Stimulated activated CD4-positive, alpha-beta T cell treated with anti-CD3 and anti-CD28 coated beads, Interleukin-12 subunit alpha, Interleukin-12 subunit beta, amount 100 ng/mL, for 48 hours (primary cell): ENCODE results near the gene BTNL3.
"Not testable (repeated sequence)": the region's sequence is repeated elsewhere in the genome, so short reads cannot be mapped to it uniquely, and the experiment has no call there.

Experiments used
- DNase-seq, 3 donors: peaks; one replicate each; pipeline ENCODE4 v3.0.0-alpha.2; 2020; ENCODE audit warnings: low read depth in 2 of 3, low spot score in 1 of 3

Gene BTNL3

DNA sequence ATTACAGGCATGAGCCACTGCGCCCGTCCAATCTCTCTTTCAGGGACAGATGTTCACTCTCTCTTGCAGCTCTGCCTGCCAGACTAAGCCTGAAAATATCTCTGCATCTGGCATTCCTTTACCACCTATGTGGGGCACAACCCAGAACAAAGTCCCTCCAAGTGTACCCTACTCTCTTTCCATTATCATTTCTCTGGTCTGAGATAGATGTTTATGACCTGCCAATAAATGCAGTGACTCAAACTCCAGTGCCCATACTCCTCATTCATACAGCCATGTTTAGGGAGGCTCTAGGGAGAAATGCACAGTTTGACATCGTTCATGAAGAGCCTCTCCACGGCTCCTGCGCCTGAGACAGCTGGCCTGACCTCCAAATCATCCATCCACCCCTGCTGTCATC is at the start of gene BTNL3:
BTNL3 (plus strand) TSS at position 255 of the 400 bp plus-strand sequence. CDS start 183 bp downstream, outside the sequence.
- no peak for DNase-seq

DNA sequence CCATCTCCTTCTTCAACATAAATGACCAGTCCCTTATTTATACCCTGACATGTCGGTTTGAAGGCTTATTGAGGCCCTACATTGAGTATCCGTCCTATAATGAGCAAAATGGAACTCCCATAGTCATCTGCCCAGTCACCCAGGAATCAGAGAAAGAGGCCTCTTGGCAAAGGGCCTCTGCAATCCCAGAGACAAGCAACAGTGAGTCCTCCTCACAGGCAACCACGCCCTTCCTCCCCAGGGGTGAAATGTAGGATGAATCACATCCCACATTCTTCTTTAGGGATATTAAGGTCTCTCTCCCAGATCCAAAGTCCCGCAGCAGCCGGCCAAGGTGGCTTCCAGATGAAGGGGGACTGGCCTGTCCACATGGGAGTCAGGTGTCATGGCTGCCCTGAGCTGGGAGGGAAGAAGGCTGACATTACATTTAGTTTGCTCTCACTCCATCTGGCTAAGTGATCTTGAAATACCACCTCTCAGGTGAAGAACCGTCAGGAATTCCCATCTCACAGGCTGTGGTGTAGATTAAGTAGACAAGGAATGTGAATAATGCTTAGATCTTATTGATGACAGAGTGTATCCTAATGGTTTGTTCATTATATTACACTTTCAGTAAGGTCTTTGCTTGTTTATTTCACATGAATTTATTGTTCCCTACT is 38.2 kb upstream of the BTNL3 start:
- DNase-seq = no peak

DNA sequence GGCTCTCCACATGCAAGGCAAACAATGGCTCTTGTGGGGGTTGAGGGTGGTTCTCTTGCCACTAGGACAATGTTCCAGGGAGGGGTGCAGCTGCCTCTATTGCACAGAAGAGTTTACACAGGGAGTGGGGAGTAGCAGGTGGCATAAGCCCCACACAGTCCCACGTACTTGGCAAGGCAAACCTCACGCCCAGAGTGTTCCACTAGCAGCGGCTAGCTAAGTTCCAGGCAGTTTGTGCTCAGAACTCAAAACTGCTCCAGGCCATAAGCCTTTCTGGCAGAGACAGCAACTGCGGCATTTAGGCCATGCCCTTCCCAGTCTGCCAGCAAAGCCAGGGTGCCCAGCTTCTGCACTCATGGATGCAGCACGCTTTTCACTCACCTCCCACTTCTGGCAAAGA is 29.0 kb upstream of the BTNL3 start:
- no peak for DNase-seq

DNA sequence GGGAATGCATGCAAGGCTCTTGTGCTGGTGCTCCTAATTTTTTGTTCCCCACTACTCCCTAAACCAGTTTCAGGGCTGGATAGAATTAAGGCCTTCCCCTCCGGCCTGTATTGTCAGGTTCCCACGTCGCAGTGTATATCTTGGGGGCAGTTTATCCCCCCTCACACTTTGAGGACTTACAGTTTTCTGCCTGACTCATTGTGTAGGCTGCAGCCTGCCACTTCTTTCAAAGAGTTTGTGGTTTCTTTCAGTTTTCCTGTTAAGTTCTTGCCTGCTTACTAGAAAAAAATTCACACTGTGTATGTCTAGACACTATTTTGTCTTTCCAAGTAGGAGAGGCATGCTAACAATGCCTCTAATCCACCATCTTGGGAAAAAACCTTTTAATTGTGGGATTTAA is 28.4 kb upstream of the BTNL3 start:
- DNase-seq = no peak

DNA sequence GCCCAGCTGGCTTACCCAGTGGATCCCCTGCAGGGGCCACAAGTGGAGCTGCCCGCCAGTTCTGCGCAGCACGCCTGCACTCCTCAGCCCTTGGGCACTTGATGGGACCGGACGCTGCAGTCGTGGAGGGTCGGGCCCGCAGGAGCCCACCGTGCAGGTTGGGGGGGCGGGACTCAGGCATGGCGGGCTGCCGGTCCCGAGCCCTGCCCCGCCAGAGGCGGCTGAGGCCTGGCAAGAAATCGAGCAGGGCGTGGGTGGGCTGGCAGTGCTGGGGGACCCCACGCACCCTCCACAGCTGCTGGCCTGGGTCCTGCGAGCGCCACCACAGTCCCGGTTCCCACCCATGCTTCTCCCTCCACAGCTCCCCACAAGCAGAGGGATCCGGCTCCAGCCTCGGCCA is 19.2 kb upstream of the BTNL3 start:
- no peak for DNase-seq

DNA sequence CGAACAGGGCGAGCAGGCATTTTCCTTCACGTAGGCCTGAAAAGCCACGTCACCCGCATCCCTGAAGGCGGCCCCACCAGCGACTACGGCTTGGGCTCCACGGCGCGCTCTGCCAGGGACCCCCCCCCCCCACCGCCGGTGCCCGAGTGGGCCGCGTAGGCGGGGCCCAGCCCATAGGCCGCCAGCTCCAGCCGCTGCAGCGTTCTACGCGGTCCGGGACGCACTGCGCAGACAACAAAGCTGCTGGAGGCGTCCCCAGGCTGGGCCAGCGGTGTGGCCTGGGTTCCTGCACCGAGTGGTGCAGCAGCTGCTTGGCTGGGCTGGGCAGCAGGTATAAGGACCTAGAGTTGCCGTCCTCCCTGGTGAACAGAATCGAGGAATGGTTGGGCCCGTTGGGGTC is 18.3 kb upstream of the BTNL3 start:
- no peak for DNase-seq

GRCh38 chr5:180970875-180971274 is 17.8 kb upstream of the BTNL3 start:
- no peak for DNase-seq

DNA sequence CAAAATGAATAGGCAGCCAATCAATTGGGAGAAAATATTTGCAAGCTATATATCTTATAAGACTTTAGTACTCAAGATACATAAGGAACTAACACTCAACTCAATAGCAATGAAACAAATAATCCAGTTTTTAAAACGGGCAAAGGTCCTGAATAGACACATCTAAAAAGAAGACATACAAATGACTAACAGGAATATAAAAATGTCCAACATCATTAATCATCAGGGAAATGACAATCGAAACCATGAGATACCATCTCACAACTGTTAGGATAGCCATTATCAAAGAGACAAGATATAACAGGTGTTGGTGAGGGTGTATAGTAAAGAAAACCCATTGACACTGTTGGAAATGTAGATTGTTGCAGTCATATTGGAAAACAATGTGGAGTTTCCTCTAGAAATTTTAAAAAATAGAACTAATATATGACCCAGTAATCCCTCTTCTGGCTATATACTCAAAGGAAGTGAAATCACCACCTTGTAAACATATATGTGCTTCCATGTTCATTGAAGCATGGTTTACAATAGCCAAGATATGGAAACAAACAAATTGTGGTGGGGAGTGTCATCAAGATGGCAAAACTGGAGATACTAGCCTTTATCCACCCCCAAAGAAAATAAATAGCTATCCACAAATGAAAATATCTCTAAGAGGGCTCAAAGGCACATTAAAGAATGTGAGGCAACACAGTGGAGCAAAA is 13.9 kb upstream of the BTNL3 start:
- no peak for DNase-seq

DNA sequence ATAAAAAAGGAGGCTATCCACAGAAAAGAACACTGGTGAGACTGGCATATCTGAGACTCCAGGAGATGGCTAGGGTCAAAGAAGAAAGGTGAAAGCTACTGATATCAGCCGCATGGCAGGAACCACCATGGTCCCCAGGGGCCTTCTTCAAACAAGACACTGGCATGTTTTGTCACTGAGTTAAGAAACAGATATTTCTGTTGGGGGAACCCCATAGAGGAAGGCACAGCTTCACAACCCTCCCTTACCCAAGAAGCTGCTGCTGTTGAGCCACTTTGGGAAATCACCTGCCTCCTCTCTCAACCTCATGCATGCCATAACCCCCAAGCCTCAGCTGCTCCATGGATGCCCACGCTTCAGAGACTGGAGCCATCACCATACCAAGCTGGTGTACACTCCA is 13.3 kb upstream of the BTNL3 start:
- no peak for DNase-seq

DNA sequence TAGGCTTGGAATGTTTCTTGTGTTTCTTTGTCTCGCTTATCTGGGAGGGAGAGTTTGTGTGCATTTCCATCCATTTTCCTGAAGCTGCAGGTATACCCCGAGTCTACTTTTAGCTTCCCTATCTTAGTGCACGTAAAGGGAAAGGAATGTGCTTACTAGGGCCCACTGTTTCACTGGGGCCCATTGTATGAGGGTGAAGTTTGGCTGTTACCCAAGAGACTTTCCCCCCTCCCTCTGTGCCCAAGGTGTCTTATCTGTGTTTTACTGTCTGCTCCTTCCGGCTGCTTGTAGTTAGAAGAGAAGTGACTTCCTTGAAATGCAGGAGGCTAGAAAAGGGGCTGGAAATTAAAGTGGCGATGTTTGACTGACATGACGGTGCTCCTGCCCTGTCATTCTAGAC is 12.1 kb upstream of the BTNL3 start:
- DNase-seq = no peak

DNA sequence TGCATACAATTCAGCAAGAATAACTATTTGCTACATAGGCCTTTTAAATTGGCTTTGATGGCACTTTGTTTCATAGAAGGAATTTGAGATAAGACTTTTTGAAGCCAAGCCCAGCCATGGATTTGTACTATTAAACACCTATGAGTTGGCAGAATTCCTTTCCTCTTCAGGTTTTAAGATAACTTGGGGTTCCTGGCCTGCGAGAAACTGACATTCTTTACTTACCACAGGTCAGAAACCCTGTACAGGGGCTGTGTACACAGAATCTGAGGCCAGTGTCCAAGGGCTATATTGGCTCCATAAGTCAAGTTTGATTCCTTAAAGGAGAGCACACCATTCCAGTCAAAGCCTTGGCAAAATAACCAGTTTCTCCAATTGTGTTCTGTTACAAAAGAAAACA is 10.8 kb upstream of the BTNL3 start:
- no peak for DNase-seq

GRCh38 chr5:180982008-180982741 is 6.5 kb upstream of the BTNL3 start:
- no peak for DNase-seq

- DNase-seq = no peak
Measured at GRCh38 chr5:180988016-180988415, 630 bp upstream of the BTNL3 start.

DNA sequence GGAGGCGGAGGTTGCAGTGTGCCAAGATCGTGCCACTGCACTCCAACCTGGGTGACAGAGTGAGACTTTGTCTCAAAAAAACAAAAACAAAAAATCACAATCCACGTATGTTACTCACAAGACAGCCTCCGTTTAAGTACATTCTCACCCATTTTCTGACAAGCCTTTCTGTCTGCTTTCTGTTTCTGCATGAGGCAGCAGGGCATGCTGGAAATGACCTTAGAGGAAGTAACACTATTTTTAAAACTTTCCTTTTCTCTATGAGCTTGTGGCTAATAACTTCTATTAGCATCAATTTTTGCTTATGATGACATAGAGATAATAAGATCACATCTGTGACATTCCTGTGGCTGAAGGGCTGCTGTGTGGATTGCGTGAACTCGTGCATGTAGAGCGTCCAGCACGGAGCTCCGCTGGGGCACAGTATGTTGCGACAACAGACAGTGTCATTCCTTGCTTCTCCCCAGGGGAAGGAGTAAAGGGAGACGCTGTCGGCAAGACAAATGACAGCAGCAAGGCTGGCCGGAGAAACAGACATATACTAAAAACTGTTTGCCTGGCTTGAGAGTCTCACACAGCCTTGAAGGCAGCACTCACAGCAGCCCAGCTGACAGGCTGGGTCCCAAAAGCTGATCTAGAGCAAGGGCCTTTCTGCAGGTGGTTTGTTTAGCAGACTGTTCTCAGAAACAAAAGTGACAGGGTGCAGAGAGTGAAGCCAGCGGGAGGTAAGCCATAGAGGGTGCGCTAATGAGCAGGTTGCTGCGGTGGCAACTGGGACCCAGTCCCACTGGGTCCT is 1.6 kb downstream of the BTNL3 start:
- DNase-seq = no peak

DNA sequence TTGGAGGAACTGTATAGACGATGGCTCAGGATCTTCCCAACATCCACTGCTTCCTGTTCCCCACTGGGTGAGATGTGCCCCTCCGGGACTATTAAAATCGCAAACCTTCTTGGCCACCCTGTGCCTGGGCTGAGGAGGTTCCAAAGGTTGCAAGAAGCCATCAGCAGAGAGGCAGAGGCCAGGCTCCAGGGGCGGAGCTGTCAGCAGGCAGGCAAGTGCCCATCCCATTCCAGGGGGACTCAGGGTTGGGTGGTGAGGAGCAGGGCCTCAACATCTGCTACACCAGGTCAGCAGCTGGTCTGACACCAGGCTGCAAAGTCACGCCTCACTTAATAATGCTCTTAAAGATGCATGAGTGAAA is 2.2 kb downstream of the BTNL3 start:
- no peak for DNase-seq

DNA sequence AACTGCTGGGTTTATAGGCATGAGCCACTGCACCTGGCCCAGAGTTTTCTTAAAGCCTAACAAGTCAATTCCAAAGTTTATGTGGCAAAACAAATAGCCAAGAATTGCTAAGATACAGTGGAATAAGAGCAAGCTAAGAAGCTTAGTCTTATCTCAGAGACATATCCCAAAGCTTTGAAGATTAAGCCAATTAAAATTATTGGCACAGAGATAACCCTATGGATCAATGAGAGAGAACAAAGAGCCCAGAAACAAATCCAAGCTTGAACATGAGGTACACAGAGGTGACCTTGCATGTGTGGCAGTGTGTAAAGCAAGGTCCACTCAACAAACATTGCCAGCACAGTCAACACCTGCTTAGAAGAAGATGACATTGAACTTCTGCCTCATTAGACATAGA is 13.3 kb downstream of the BTNL3 start:
- DNase-seq = no peak

GRCh38 chr5:181005791-181006190 is 17.1 kb downstream of the BTNL3 start:
- no peak for DNase-seq

DNA sequence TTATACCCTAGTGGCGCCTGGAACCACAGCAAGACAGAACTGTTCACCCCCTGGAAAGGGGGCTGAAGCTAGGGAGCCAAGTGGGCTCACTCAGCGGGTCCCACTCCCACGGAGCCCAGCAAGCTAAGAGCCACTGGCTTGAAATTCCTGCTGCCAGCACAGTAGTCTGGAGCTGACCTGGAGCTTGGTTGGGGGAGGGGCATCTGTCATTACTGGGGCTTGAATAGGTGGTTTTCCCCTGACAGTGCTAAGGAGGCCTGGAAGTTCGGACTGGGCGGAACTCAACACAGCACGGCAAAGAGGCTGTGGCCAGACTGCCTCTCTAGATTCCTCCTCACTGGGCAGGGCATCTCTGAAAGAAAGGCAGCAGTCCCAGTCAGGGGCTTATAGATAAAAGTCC is 19.5 kb downstream of the BTNL3 start:
- DNase-seq = no peak

DNA sequence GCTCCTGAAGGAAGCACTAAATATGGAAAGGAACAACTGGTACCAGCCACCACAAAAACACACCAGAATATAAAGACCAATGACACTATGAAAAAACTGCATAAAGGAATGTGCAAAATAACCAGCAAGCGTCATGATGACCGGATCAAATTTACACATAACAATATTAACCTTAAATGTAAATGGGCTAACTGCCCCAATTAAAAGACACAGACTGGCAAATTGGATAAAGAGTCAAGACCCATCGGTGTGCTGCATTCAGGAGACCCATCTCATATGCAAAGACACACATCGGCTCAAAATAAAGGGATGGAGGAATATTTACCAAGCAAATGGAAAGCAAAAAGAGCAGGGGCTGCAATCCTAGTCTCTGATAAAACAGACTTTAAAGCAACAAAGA is 21.4 kb downstream of the BTNL3 start:
- DNase-seq = not testable (repeated sequence)

DNA sequence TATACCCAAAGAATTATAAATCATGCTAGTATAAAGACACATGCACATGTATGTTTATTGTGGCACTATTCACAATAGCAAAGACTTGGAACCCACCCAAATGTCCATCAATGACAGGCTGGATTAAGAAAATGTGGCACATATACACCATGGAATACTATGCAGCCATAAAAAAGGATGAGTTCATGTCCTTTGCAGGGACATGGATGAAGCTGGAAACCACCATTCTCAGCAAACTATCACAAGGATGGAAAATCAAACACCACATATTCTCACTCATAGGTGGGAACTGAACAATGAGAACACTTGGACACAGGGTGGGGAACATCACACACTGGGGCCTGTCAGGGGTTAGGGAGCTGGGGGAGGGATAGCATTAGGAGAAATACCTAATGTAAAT is 26.0 kb downstream of the BTNL3 start:
- DNase-seq = not testable (repeated sequence)

- DNase-seq = not testable (repeated sequence)
Measured at GRCh38 chr5:181017448-181017847, 28.8 kb downstream of the BTNL3 start.

GRCh38 chr5:181020688-181021087 is 32.0 kb downstream of the BTNL3 start:
- no peak for DNase-seq
